GM10847 (cell line): ENCODE measurements around the gene TROAP.

Experiments
- POLR2A ChIP-seq: IDR thresholded peaks from 2 replicates; pipeline ENCODE4 v1.6.1; 2011; ENCODE audit not compliant: insufficient read length; ENCODE audit errors: extremely low read depth

The TROAP gene

DNA sequence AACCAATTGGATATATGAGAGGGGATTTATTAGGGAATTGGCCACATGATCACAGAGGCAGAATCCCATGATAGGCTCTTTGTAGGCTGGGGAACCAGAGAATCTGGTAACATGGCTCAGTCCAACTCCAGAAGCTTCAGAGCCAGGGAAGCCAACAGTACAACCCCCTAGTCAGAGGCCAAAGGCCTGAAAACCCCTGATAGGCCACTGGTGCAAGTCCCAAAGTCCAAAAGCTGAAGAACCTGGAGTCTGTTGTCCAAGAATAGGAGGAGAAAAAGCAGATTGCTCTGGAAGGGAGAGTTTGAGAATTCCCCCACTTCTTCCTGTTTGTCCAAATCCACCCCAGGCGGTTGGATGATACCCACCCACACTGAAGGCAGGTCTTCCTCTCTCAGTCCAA lies 8.2 kb upstream of the TROAP start:
- no peak for TF ChIP-seq POLR2A

DNA sequence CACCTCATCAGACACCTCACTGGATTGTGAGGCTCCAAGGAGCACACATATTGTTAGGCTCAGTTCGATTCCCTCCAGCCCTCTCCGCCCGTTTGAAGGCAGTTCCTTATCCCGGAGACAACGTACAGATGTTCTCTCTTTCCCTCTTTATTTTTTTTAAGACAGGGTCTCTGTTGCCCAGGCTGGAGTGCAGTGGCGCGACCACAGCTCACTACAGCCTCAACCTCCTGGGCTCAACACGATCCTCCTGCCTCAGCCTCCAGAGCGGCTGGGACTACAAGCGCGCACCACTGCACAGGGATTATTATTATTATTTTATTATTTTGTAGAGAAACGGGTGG lies 718 bp upstream of the TROAP start:
- no peak for TF ChIP-seq POLR2A

DNA sequence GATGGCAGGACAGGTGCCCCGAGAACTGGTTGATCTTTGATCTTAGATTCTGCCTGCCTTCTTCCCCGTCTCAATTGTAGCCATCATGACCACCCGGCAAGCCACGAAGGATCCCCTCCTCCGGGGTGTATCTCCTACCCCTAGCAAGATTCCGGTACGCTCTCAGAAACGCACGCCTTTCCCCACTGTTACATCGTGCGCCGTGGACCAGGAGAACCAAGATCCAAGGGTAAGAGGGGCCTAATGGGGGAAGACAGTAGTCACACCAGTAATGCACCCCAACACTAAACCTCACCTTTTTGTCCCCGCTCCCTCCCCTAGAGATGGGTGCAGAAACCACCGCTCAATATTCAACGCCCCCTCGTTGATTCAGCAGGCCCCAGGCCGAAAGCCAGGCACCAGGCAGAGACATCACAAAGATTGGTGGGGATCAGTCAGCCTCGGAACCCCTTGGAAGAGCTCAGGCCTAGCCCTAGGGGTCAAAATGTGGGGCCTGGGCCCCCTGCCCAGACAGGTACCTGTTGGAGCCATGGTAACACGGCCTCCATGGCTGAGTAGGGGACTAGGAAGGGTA lies 556 bp downstream of the TROAP start:
- no peak for TF ChIP-seq POLR2A

DNA sequence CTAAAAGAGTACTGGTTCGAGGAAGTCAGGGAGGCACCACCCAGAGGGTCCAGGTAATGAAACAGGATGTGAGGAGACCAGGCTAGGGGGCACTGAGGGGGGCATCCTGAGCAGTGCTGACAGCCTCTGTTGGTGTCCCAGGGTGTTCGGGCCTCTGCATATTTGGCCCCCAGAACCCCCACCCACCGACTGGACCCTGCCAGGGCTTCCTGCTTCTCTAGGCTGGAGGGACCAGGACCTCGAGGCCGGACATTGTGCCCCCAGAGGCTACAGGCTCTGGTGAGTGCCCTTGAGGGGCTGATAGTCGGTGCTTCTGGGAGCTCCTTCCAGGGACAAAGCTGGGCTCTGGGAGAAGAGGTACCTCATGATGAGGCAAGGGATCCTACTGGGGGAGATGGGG lies 2.6 kb downstream of the TROAP start:
- no peak for TF ChIP-seq POLR2A

DNA sequence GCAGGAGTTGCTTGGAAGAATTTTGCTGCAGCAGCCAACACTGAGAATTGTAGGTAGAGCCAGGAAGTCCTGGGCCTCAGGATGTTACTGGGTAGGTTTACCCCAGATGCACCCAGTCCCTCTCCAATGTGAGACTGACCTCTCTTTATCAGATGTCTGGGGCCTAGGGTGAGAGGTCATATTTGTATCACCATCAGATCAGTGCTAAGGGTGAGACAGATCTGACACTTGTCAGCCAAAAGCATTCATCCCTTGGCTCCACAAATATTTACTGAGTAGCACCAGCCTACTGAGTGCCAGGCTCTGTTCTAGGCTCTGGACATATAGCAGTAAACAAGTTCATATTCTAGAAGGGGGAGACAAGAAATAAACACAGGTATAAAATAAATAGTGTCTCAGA lies 4.3 kb downstream of the TROAP start:
- TF ChIP-seq POLR2A: no peak

DNA sequence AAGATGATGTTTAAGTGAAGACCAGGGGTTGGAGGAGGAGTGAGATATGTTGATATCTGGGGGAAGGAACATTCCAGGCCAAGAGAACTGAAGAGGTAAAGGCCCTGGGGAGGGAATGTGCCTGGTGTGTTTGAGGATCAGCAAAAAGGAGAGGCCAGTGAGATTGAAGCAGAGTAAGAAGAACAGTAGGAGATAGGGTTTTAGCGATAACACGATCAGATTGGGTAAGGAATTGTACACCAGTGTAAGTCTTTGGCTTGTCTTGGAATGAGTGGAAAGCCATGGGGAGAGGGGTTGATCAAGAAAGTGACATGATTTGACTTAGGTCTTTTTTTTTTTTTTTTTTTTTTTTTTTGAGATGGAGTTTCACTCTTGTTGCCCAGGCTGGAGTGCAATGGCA lies 4.8 kb downstream of the TROAP start:
- TF ChIP-seq POLR2A: no peak

DNA sequence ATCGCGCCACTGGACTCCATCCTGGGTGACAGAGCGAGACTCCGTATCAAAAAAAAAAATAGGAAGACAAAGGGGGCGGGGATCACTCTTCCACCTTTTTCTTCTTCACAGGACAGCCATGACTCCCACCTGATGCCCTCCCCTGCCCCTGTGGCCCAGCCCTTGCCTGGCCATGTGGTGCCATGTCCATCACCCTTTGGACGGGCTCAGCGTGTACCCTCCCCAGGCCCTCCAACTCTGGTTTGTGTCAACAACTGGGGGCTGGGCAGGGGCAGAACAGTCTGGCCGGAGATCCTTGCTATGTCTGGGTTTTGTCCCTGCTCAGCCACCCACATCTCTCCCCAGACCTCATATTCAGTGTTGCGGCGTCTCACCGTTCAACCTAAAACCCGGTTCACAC lies 5.8 kb downstream of the TROAP start:
- TF ChIP-seq POLR2A: no peak

DNA sequence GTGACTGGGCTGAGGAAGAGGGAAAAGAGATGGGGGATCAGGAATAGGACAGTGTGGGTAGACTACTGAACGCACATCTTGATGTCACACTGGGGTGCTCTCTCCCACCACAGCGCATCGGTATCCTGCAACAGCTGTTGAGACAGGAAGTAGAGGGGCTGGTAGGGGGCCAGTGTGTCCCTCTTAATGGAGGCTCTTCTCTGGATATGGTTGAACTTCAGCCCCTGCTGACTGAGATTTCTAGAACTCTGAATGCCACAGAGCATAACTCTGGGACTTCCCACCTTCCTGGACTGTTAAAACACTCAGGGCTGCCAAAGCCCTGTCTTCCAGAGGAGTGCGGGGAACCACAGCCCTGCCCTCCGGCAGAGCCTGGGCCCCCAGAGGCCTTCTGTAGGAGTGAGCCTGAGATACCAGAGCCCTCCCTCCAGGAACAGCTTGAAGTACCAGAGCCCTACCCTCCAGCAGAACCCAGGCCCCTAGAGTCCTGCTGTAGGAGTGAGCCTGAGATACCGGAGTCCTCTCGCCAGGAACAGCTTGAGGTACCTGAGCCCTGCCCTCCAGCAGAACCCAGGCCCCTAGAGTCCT lies 7.1 kb downstream of the TROAP start:
- no peak for TF ChIP-seq POLR2A

DNA sequence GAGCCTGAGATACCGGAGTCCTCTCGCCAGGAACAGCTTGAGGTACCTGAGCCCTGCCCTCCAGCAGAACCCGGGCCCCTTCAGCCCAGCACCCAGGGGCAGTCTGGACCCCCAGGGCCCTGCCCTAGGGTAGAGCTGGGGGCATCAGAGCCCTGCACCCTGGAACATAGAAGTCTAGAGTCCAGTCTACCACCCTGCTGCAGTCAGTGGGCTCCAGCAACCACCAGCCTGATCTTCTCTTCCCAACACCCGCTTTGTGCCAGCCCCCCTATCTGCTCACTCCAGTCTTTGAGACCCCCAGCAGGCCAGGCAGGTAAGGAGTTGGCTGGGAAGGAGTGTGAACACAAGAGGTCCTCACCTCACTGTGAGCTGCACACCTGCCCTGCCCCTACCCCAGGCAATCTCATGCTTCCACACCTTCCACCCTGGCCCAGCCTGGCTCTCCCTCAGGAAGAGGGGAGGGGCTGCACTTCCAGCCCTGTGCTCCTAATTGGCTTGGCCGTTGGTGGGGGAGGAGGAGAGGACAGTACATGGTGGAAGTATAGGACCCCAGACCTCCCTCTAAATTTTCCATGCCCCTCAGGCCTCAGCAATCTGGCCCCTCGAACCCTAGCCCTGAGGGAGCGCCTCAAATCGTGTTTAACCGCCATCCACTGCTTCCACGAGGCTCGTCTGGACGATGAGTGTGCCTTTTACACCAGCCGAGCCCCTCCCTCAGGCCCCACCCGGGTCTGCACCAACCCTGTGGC lies 7.8 kb downstream of the TROAP start:
- TF ChIP-seq POLR2A: no peak

DNA sequence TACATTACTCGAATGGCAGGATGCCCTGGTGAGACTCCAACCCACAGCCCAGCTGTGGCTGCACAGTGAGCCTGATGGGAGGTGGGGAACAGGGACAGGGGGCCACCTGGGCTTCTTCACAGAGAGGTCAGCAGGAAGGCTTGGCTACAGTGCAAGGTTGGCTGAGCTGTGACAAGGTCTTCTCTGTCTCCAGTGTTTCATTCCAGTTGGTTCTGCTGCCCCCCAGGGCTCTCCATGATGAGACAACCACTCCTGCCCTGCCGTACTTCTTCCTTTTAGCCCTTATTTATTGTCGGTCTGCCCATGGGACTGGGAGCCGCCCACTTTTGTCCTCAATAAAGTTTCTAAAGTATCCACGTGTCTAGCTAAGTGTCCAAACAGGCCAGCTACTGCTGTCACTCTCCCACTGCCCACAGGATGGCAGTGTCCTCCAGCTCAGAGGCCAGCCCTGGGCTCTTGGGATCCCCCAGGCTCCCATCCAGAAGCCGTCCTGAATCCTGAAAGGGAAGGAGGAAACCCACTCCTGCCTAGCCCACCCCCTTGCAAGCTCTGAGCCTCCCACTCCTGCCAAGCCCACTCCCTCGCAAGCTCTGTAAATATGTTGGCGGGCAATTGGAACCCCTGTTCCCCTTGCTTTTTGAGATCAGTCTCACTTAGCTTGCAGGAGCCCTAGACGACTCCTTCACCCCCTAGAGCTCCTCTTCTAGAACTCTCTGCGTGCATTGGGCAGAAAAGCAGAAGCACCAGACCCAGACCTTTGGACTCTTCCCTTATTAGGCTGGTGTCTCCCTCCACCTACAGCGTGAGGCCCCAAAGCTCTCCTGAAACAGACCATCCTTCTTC lies 8.5 kb downstream of the TROAP start:
- no peak for TF ChIP-seq POLR2A

DNA sequence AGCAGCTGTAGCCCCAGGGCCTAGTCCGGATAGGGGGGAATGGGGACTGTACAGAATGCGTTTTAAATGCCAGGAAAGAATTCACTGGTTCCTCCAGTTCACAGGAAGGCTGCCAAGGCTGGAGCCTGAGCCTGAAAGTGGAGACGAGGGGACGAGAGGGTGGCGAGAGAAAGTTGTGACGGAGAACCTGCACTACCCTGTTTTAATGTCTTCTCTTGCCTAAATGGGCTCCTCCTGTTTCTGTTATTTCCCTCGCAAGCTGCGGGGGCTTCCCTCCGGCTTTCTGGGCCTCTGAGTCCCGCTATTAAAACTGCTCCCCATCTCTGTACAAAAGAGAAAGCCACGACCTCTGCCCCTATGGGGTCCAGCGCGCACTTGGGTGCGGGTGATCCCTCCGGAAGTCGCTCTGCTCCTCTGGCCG lies 9.4 kb downstream of the TROAP start:
- no peak for TF ChIP-seq POLR2A

- TF ChIP-seq POLR2A: no peak
Observed at GRCh38 chr12:49332891-49333371, 9.9 kb downstream of the TROAP start.

DNA sequence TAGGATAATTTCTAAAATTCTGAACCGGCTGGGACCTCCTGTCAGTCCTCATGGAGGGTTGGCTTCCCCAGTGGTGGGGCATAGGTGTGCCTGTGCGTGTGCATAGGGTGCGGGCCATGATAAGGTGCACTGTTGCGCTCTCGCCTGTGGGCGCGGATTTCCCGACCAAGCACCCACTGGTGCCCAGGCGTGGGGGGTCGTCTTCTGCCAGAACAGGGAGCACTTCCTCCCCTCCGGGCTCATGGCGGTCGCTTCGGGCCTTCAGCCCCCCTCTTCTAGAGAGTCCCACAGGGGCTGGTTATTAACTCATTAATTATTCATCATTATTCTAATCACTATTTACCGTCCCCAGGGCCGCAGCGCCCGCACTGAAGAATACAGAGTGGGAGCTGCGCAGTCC lies 11.2 kb downstream of the TROAP start:
- no peak for TF ChIP-seq POLR2A

DNA sequence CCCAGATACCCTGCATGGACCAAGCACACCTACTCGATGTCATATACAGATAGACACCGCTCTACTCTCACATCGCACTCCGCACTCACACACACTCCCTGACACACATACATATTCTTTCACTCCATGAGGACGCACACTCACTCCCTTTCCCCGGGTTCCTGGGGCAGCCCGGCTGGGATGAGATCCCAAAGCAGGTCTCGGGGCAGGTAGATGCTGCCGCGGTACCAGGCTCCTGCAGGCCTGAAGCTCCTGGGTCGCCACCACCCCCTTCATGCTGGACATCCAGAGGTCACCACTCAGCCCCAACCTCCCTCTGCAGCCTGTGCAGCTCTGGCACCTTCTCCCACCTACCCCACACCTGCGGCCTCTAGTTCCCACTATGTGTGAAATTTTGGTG lies 11.6 kb downstream of the TROAP start:
- no peak for TF ChIP-seq POLR2A

- no peak for TF ChIP-seq POLR2A
Observed at GRCh38 chr12:49335118-49335954, 12.3 kb downstream of the TROAP start.
